Endothelial cell (in vitro differentiated cells): Measurements from ENCODE around the gene WDR76. TPM values are rescaled to one million over a fixed set of nuclear protein-coding genes. Genes with fewer than 3 reads are reported as not detected.

Experiments used
- DNase-seq: peaks from one replicate; pipeline ENCODE4 v3.0.0; 2021; ENCODE audit warnings: low spot score
- H3K27ac Mint-ChIP-seq: one replicate; pipeline ENCODE4 v1.8.0; 2021; ENCODE audit warnings: mixed read lengths, inconsistent platforms; ENCODE audit not compliant: unreplicated experiment
- H3K27me3 Mint-ChIP-seq: one replicate; pipeline ENCODE4 v1.8.0; 2021; ENCODE audit warnings: mild to moderate bottlenecking, moderate library complexity, mixed read lengths, inconsistent platforms; ENCODE audit not compliant: unreplicated experiment
- H3K36me3 Mint-ChIP-seq: one replicate; pipeline ENCODE4 v1.8.0; 2021; ENCODE audit warnings: mild to moderate bottlenecking, low read depth, mixed read lengths, inconsistent platforms; ENCODE audit not compliant: unreplicated experiment
- H3K4me1 Mint-ChIP-seq: one replicate; pipeline ENCODE4 v1.8.0; 2021; ENCODE audit warnings: mild to moderate bottlenecking, mixed read lengths, inconsistent platforms; ENCODE audit not compliant: unreplicated experiment
- H3K4me3 Mint-ChIP-seq: one replicate; pipeline ENCODE4 v1.8.0; 2021; ENCODE audit warnings: mild to moderate bottlenecking, mixed read lengths, inconsistent platforms; ENCODE audit not compliant: unreplicated experiment
- H3K9me3 Mint-ChIP-seq: one replicate; pipeline ENCODE4 v1.8.0; 2021; ENCODE audit warnings: mixed read lengths, inconsistent platforms; ENCODE audit not compliant: unreplicated experiment
- CTCF ChIP-seq: fragments of 200-600 bp; sonication (generic); IDR thresholded peaks from one replicate; pipeline ENCODE4 v1.5.0; 2021; ENCODE audit warnings: antibody characterized with exemption; ENCODE audit not compliant: unreplicated experiment
- total RNA-seq: library from RNA; stranded (reverse); fragmentation: NEBNext Ultra II Directional; extraction: Animal tissue kit (Norgen Biotek cat#: 25700); gene quantifications from one replicate; pipeline ENCODE4 v1.2.1, GENCODE V29; 2021; ENCODE audit not compliant: unreplicated experiment

The WDR76 gene
- total RNA-seq, 1 donor from 2014 or later = 4.8 TPM

- H3K9me3 Mint-ChIP-seq = no peaks in the 10 kb centered on the region
Measured at GRCh38 chr15:43883571-43883970, 56.8 kb downstream of the WDR76 start.

GRCh38 chr15:43886558-43886957 is 59.8 kb downstream of the WDR76 start:
- peaks cover 4% of the 10 kb centered on the region for H3K4me1 Mint-ChIP-seq
- no peak overlapping the region for H3K27ac Mint-ChIP-seq
- TF ChIP-seq CTCF = no peak
- H3K9me3 Mint-ChIP-seq = no peaks in the 10 kb centered on the region
- H3K36me3 Mint-ChIP-seq = no peaks in the 10 kb centered on the region
- no peak for DNase-seq
- H3K4me3 Mint-ChIP-seq = no peak overlapping the region
- H3K27me3 Mint-ChIP-seq = no peaks in the 10 kb centered on the region

More at GRCh38 chr15:43883571-43883970, 56.8 kb downstream of the WDR76 start:
- Mint-ChIP-seq H3K27me3 (no peaks in the 10 kb centered on the region), H3K4me1 (peaks cover 13% of the 10 kb centered on the region), H3K4me3 (no peak overlapping the region), H3K36me3 (no peaks in the 10 kb centered on the region), H3K27ac (no peak overlapping the region)
- no peak for DNase-seq
- no peak for TF ChIP-seq CTCF

GRCh38 chr15:43887901-43888300 is 61.1 kb downstream of the WDR76 start:
- no peak for DNase-seq
- H3K4me3 Mint-ChIP-seq = no peak overlapping the region
- H3K27ac Mint-ChIP-seq = no peak overlapping the region
- TF ChIP-seq CTCF = no peak
- no peaks in the 10 kb centered on the region for H3K36me3 Mint-ChIP-seq
- no peaks in the 10 kb centered on the region for H3K4me1 Mint-ChIP-seq
- H3K27me3 Mint-ChIP-seq = no peaks in the 10 kb centered on the region
- H3K9me3 Mint-ChIP-seq = no peaks in the 10 kb centered on the region

GRCh38 chr15:43889042-43889441 is 62.2 kb downstream of the WDR76 start:
- no peaks in the 10 kb centered on the region for H3K27me3 Mint-ChIP-seq
- DNase-seq = no peak
- no peaks in the 10 kb centered on the region for H3K9me3 Mint-ChIP-seq
- no peak overlapping the region for H3K4me3 Mint-ChIP-seq
- H3K36me3 Mint-ChIP-seq = no peaks in the 10 kb centered on the region
- TF ChIP-seq CTCF = no peak
- H3K4me1 Mint-ChIP-seq = no peaks in the 10 kb centered on the region
- H3K27ac Mint-ChIP-seq = no peak overlapping the region

- no peak overlapping the region for H3K4me3 Mint-ChIP-seq
- H3K27ac Mint-ChIP-seq = no peak overlapping the region
- TF ChIP-seq CTCF = no peak
- no peak for DNase-seq
- H3K36me3 Mint-ChIP-seq = no peaks in the 10 kb centered on the region
- peaks cover 2% of the 10 kb centered on the region for H3K4me1 Mint-ChIP-seq
- peaks cover 4% of the 10 kb centered on the region for H3K9me3 Mint-ChIP-seq
- H3K27me3 Mint-ChIP-seq = no peaks in the 10 kb centered on the region
Measured at GRCh38 chr15:43893956-43894355, 67.2 kb downstream of the WDR76 start.
